Raji (cell line): ENCODE data around the gene G3BP2.

Experiments used
- POLR2A ChIP-seq: IDR thresholded peaks from 2 replicates; pipeline ENCODE4 v1.6.1; 2011; ENCODE audit warnings: low read depth, low read length, control low read depth; ENCODE audit not compliant: insufficient read depth

G3BP2 gene

GRCh38 chr4:75658876-75659275 is 14.3 kb downstream of the G3BP2 start:
- no peak for TF ChIP-seq POLR2A

GRCh38 chr4:75655562-75655961 is 17.6 kb downstream of the G3BP2 start:
- no peak for TF ChIP-seq POLR2A

GRCh38 chr4:75654905-75655304 is 18.3 kb downstream of the G3BP2 start:
- no peak for TF ChIP-seq POLR2A

- TF ChIP-seq POLR2A: no peak
Measured at GRCh38 chr4:75653845-75654503, 19.2 kb downstream of the G3BP2 start.

GRCh38 chr4:75644095-75644494 is 29.1 kb downstream of the G3BP2 start:
- TF ChIP-seq POLR2A: no peak

GRCh38 chr4:75643651-75644050 is 29.6 kb downstream of the G3BP2 start:
- TF ChIP-seq POLR2A: no peak

- TF ChIP-seq POLR2A: no peak
Measured at GRCh38 chr4:75639124-75639695, 34.0 kb downstream of the G3BP2 start.

- no peak for TF ChIP-seq POLR2A
Measured at GRCh38 chr4:75637827-75638226, 35.4 kb downstream of the G3BP2 start.

GRCh38 chr4:75637176-75637575 is 36.0 kb downstream of the G3BP2 start:
- no peak for TF ChIP-seq POLR2A

- no peak for TF ChIP-seq POLR2A
Measured at GRCh38 chr4:75634951-75635350, 38.3 kb downstream of the G3BP2 start.

GRCh38 chr4:75634281-75634680 is 38.9 kb downstream of the G3BP2 start:
- TF ChIP-seq POLR2A: no peak

- no peak for TF ChIP-seq POLR2A
Measured at GRCh38 chr4:75633846-75634245, 39.4 kb downstream of the G3BP2 start.

- TF ChIP-seq POLR2A: no peak
Measured at GRCh38 chr4:75630937-75631329, 42.3 kb downstream of the G3BP2 start.

- TF ChIP-seq POLR2A: no peak
Measured at GRCh38 chr4:75630174-75630936, 42.9 kb downstream of the G3BP2 start, which contains the start of gene CDKL2. Gene CDKL2, minus strand, starts transcription at chr4:75630528. Its CDS starts 4,540 bp downstream, at chr4:75625988.

GRCh38 chr4:75629239-75629638 is 44.0 kb downstream of the G3BP2 start:
- no peak for TF ChIP-seq POLR2A

- TF ChIP-seq POLR2A: no peak
Measured at GRCh38 chr4:75623026-75623425, 50.2 kb downstream of the G3BP2 start.
